Measurements from ENCODE around the gene BCLAF3. TPM values are rescaled to one million over a fixed set of nuclear protein-coding genes. Genes with fewer than 3 reads are reported as not detected.

The BCLAF3 gene
- polyA plus RNA-seq, 3 donors: 0.87 to 4.0 (median 1.1) TPM

- H3K4me1 Mint-ChIP-seq: peaks cover 2% of the 10 kb centered on the region
- Histone ChIP-seq H3K27ac (ENCODE audit: low read depth in 1 of 2, low read length in 2 of 2) (no peak overlapping the region), H4K20me1 (ENCODE audit: insufficient read depth, low read length) (no peaks in the 10 kb centered on the region), H3K4me1 (ENCODE audit: control insufficient read depth in 1 of 2, insufficient read depth in 2 of 2, low read length in 2 of 2) (no peaks in the 10 kb centered on the region), H3K9ac (ENCODE audit: insufficient read depth, low read length, poor library complexity, severe bottlenecking) (no peak overlapping the region), H3K4me3 (replicated peaks in 1 of 3; ENCODE audit: low read depth in 2 of 3, low read length in 3 of 3) (no peak overlapping the region), H3K4me2 (replicated peaks; ENCODE audit: extremely low read depth, low read length, poor library complexity, severe bottlenecking) (no peak overlapping the region), H3K9me3 (replicated peaks in 1 of 2; ENCODE audit: control insufficient read depth in 1 of 2, insufficient read depth in 1 of 2, low read length in 2 of 2) (peaks cover 4 to 16% of the 10 kb centered on the region in 2 donors), H2AFZ (ENCODE audit: insufficient read depth, low read depth, low read length, poor library complexity, severe bottlenecking) (no peak overlapping the region), H3K36me3 (replicated peaks in 1 of 2; ENCODE audit: control insufficient read depth in 1 of 2, insufficient read depth in 2 of 2, low read length in 2 of 2) (no peaks in the 10 kb centered on the region), H3K79me2 (ENCODE audit: insufficient read depth, low read length) (no peaks in the 10 kb centered on the region), H3K27me3 (ENCODE audit: control insufficient read depth in 2 of 2, insufficient read depth in 2 of 2, low read length in 2 of 2) (no peaks in the 10 kb centered on the region)
- no CpG with 5 or more reads among the region's 2 CpGs for WGBS (ENCODE audit: insufficient coverage)
- H3K27ac Mint-ChIP-seq: no peak overlapping the region
- no peak for TF ChIP-seq CTCF (IDR thresholded peaks at IDR 0.05)
- peaks cover 0 to 9% (median 0%) of the 10 kb centered on the region in 3 donors for H3K27me3 Mint-ChIP-seq (ENCODE audit: low read depth in 3 of 3)
- H3K4me3 Mint-ChIP-seq: no peak overlapping the region
- no peaks in the 10 kb centered on the region for H3K36me3 Mint-ChIP-seq
- H3K9me3 Mint-ChIP-seq: peaks cover 4 to 27% (median 16%) of the 10 kb centered on the region in 7 donors
- no peak for DNase-seq
- intact Hi-C loops (cut with micrococcal nuclease): no loop called here
These were observed 25.7 kb upstream of the BCLAF3 start for GRCh38 chrX:20016616-20016945.

- Histone ChIP-seq H3K27ac (ENCODE audit: low read depth in 1 of 2, low read length in 2 of 2) (no peak overlapping the region), H3K4me3 (replicated peaks in 1 of 3; ENCODE audit: low read depth in 2 of 3, low read length in 3 of 3) (no peak overlapping the region), H3K79me2 (ENCODE audit: insufficient read depth, low read length) (no peaks in the 10 kb centered on the region), H3K4me2 (replicated peaks; ENCODE audit: extremely low read depth, low read length, poor library complexity, severe bottlenecking) (no peak overlapping the region), H3K9me3 (replicated peaks in 1 of 2; ENCODE audit: control insufficient read depth in 1 of 2, insufficient read depth in 1 of 2, low read length in 2 of 2) (peaks cover 4 to 16% of the 10 kb centered on the region in 2 donors), H4K20me1 (ENCODE audit: insufficient read depth, low read length) (no peaks in the 10 kb centered on the region), H3K36me3 (replicated peaks in 1 of 2; ENCODE audit: control insufficient read depth in 1 of 2, insufficient read depth in 2 of 2, low read length in 2 of 2) (no peaks in the 10 kb centered on the region), H3K4me1 (ENCODE audit: control insufficient read depth in 1 of 2, insufficient read depth in 2 of 2, low read length in 2 of 2) (no peaks in the 10 kb centered on the region), H3K27me3 (ENCODE audit: control insufficient read depth in 2 of 2, insufficient read depth in 2 of 2, low read length in 2 of 2) (no peaks in the 10 kb centered on the region), H3K9ac (ENCODE audit: insufficient read depth, low read length, poor library complexity, severe bottlenecking) (no peak overlapping the region), H2AFZ (ENCODE audit: insufficient read depth, low read depth, low read length, poor library complexity, severe bottlenecking) (no peak overlapping the region)
- peaks cover 0 to 9% (median 0%) of the 10 kb centered on the region in 3 donors for H3K27me3 Mint-ChIP-seq (ENCODE audit: low read depth in 3 of 3)
- no peak for TF ChIP-seq CTCF (IDR thresholded peaks at IDR 0.05)
- H3K4me3 Mint-ChIP-seq: no peak overlapping the region
- peak overlapping the region in 1 of 7 donors; percentile 7 for H3K27ac Mint-ChIP-seq
- no peaks in the 10 kb centered on the region for H3K36me3 Mint-ChIP-seq
- peaks cover 4 to 27% (median 16%) of the 10 kb centered on the region in 7 donors for H3K9me3 Mint-ChIP-seq
- DNase-seq: no peak
- WGBS (ENCODE audit: insufficient coverage): 100% methylated on average over 1 of the region's 9 CpGs
- H3K4me1 Mint-ChIP-seq: peaks cover 2% of the 10 kb centered on the region
- intact Hi-C loops (cut with micrococcal nuclease): no loop called here
These were observed 25.2 kb upstream of the BCLAF3 start for GRCh38 chrX:20015945-20016615.

Measured in CD14-positive monocyte (primary cell).